Chondrocyte (in vitro differentiated cells): ENCODE data around the gene ARHGEF11. TPM values are rescaled to one million over a fixed set of nuclear protein-coding genes. Genes with fewer than 3 reads are reported as not detected.

Experiments
- DNase-seq: peaks from one replicate; pipeline ENCODE4 v3.0.0; 2021; ENCODE audit warnings: mixed read lengths, low spot score
- H3K27ac Mint-ChIP-seq: one replicate; pipeline ENCODE4 v1.8.0; 2021; ENCODE audit warnings: mild to moderate bottlenecking, moderate library complexity, mixed read lengths; ENCODE audit not compliant: unreplicated experiment
- H3K27me3 Mint-ChIP-seq: 2 replicates; pipeline ENCODE4 v1.8.0; 2021; ENCODE audit warnings: low read depth, mixed read lengths
- H3K36me3 Mint-ChIP-seq: 2 replicates; pipeline ENCODE4 v1.8.0; 2021; ENCODE audit warnings: low read depth, mixed read lengths
- H3K4me1 Mint-ChIP-seq: 2 replicates; pipeline ENCODE4 v1.8.0; 2021; ENCODE audit warnings: low read depth, mild to moderate bottlenecking, mixed read lengths
- H3K4me3 Mint-ChIP-seq: one replicate; pipeline ENCODE4 v1.8.0; 2021; ENCODE audit warnings: mild to moderate bottlenecking, moderate library complexity, mixed read lengths; ENCODE audit not compliant: unreplicated experiment
- H3K9me3 Mint-ChIP-seq: 2 replicates; pipeline ENCODE4 v1.8.0; 2021; ENCODE audit warnings: low read depth, mixed read lengths
- CTCF ChIP-seq: fragments of 200-600 bp; sonication (generic); IDR thresholded peaks from 2 replicates; pipeline ENCODE4 v1.5.0; 2021; ENCODE audit warnings: antibody characterized with exemption, mild to moderate bottlenecking, moderate library complexity
- total RNA-seq: library from RNA; stranded (reverse); gene quantifications from 3 replicates; pipeline ENCODE4 v1.2.1, GENCODE V29; 2021

The ARHGEF11 gene
- total RNA-seq, 1 donor from 2014 or later, result 34.8 TPM

- H3K4me1 Mint-ChIP-seq, result no peaks in the 10 kb centered on the region
- no peaks in the 10 kb centered on the region for H3K27me3 Mint-ChIP-seq
- no peak for DNase-seq
- H3K9me3 Mint-ChIP-seq, result no peaks in the 10 kb centered on the region
- no peak overlapping the region for H3K4me3 Mint-ChIP-seq
- TF ChIP-seq CTCF, result no peak
- peaks cover 70% of the 10 kb centered on the region for H3K36me3 Mint-ChIP-seq
- H3K27ac Mint-ChIP-seq, result no peak overlapping the region
These were observed 72.1 kb downstream of the ARHGEF11 start for GRCh38 chr1:156973417-156973816.

GRCh38 chr1:156970017-156970416 lies 75.5 kb downstream of the ARHGEF11 start:
- H3K4me1 Mint-ChIP-seq, result no peaks in the 10 kb centered on the region
- no peak overlapping the region for H3K27ac Mint-ChIP-seq
- H3K27me3 Mint-ChIP-seq, result no peaks in the 10 kb centered on the region
- no peak overlapping the region for H3K4me3 Mint-ChIP-seq
- peaks cover 47% of the 10 kb centered on the region for H3K36me3 Mint-ChIP-seq
- DNase-seq, result no peak
- H3K9me3 Mint-ChIP-seq, result no peaks in the 10 kb centered on the region
- TF ChIP-seq CTCF, result peak; percentile 48

GRCh38 chr1:156969496-156969895 lies 76.0 kb downstream of the ARHGEF11 start:
- H3K27ac Mint-ChIP-seq, result no peak overlapping the region
- DNase-seq, result no peak
- no peak overlapping the region for H3K4me3 Mint-ChIP-seq
- H3K4me1 Mint-ChIP-seq, result no peaks in the 10 kb centered on the region
- H3K27me3 Mint-ChIP-seq, result no peaks in the 10 kb centered on the region
- no peaks in the 10 kb centered on the region for H3K9me3 Mint-ChIP-seq
- peaks cover 42% of the 10 kb centered on the region for H3K36me3 Mint-ChIP-seq
- TF ChIP-seq CTCF, result no peak

- Mint-ChIP-seq H3K27me3 (no peaks in the 10 kb centered on the region), H3K4me1 (no peaks in the 10 kb centered on the region), H3K36me3 (peaks cover 41% of the 10 kb centered on the region), H3K4me3 (no peak overlapping the region), H3K9me3 (no peaks in the 10 kb centered on the region), H3K27ac (no peak overlapping the region)
- no peak for TF ChIP-seq CTCF
- DNase-seq, result no peak
These were observed 81.1 kb downstream of the ARHGEF11 start for GRCh38 chr1:156964441-156964840.

- no peak overlapping the region for H3K4me3 Mint-ChIP-seq
- no peaks in the 10 kb centered on the region for H3K27me3 Mint-ChIP-seq
- H3K36me3 Mint-ChIP-seq, result peaks cover 41% of the 10 kb centered on the region
- no peaks in the 10 kb centered on the region for H3K4me1 Mint-ChIP-seq
- no peaks in the 10 kb centered on the region for H3K9me3 Mint-ChIP-seq
- DNase-seq, result no peak
- no peak overlapping the region for H3K27ac Mint-ChIP-seq
- no peak for TF ChIP-seq CTCF
These were observed 81.9 kb downstream of the ARHGEF11 start for GRCh38 chr1:156963621-156964020.
